Body of pancreas (tissue), 4 donors: ENCODE results near the gene SAMD8. TPM values are rescaled to one million over a fixed set of nuclear protein-coding genes. Genes with fewer than 3 reads are reported as not detected.

ENCODE experiments used
- ATAC-seq: fragments of 150-250 bp; one replicate; pipeline ENCODE4 v1.9.1; 2016
- DNase-seq, 4 donors: peaks; one replicate each; pipeline ENCODE4 v3.0.0-alpha.2; 2019
- H3K27ac ChIP-seq, 4 donors: fragments of 200-600 bp; sonication (generic); 1 replicate in 3 of 4; 2 replicates in 1 of 4; pipeline versions ENCODE4 v1.5.1 to v1.6.1; 2016 to 2019; ENCODE audit warnings: mild to moderate bottlenecking in 1 of 4, mixed read lengths in 1 of 4, moderate library complexity in 1 of 4
- H3K27me3 ChIP-seq, 2 donors: fragments of 200-600 bp; sonication (generic); one replicate each; pipeline ENCODE4 v1.6.0; 2016; ENCODE audit warnings: mild to moderate bottlenecking in 1 of 2
- H3K36me3 ChIP-seq, 2 donors: fragments of 200-600 bp; sonication (generic); replicated peaks in 1 of 2; 2 replicates each; pipeline ENCODE4 v1.5.1; 2016; ENCODE audit warnings: low read depth in 2 of 2; ENCODE audit not compliant: insufficient read depth in 1 of 2
- H3K4me1 ChIP-seq: fragments of 200-600 bp; sonication (generic); one replicate; pipeline ENCODE4 v1.6.0; 2016
- H3K4me3 ChIP-seq, 2 donors: fragments of 200-600 bp; sonication (generic); 1 replicate in 1 of 2; 2 replicates in 1 of 2; pipeline ENCODE4 v1.5.1; 2016 to 2019
- H3K9me3 ChIP-seq, 3 donors: fragments of 200-600 bp; sonication (generic); 1 replicate in 2 of 3; 2 replicates in 1 of 3; pipeline ENCODE4 v1.5.1; 2016
- POLR2A ChIP-seq, 3 donors: fragments of 450-650 bp; IDR thresholded peaks; one replicate each; pipeline ENCODE4 v1.6.1; 2016; ENCODE audit warnings: antibody characterized with exemption in 3 of 3, mild to moderate bottlenecking in 2 of 3
- WGBS, 2 donors: methylation state at CpG; one replicate each; pipeline ENCODE4 v1.1.5; 2017; 5-methylcytosine and 5-hydroxymethylcytosine counted together
- intact Hi-C: fragments of 100-400 bp; cut with DNase I; formaldehyde crosslinking; loops from one replicate; pipeline ENCODE4 v1.15.1; 2023
- total RNA-seq, 2 donors: library from RNA; depleted of rRNA; stranded (reverse); fragments of >200 nt; gene quantifications; one replicate each; pipeline ENCODE4 v1.1.0, GENCODE V29; 2016
- TF ChIP-seq, protein P1 (sequence below), 7 experiments: fragments of 450-650 bp in 4 of 7; fragments of 200-600 bp in 3 of 7; sonication (generic) in 3 of 7; IDR thresholded peaks; one replicate each; pipeline ENCODE4 v1.5.1; 2016 to 2019; ENCODE audit warnings: antibody characterized with exemption in 7 of 7

Gene SAMD8
- total RNA-seq, 2 donors from 2014 or later, result 16.1 to 18.5 TPM

DNA sequence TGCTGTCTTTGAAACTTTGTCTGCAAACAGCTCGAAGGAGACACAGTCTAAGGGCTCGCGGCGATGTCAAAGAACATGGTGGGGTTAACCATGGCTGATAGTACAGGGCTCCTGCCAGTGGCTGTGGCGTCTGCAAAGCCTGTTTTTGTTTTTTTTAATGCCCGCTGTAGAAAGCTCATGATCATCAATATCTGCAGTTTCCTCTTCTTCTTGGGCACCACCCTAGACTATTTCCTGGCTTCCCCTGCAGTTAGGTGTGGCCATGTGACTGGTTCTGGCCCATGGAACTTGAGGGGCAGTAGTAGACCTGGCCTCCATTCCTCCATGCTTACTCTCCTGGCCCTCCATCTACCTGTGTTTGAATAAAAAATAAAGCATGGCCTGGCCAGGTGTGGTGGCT lies 21.8 kb upstream of the SAMD8 start:
- Histone ChIP-seq H3K27ac (no peak overlapping the region), H3K4me3 (no peak overlapping the region), H3K9me3 (no peaks in the 10 kb centered on the region), H3K36me3 (no peaks in the 10 kb centered on the region), H3K4me1 (peaks cover 11% of the 10 kb centered on the region), H3K27me3 (no peaks in the 10 kb centered on the region)
- intact Hi-C loops, result loop anchor here (10.0 kb wide), 1 partner anchor 845 kb away; no protein-coding TSS in a partner anchor
- ATAC-seq (no peak), DNase-seq (no peak)
- TF ChIP-seq, protein P1, sequence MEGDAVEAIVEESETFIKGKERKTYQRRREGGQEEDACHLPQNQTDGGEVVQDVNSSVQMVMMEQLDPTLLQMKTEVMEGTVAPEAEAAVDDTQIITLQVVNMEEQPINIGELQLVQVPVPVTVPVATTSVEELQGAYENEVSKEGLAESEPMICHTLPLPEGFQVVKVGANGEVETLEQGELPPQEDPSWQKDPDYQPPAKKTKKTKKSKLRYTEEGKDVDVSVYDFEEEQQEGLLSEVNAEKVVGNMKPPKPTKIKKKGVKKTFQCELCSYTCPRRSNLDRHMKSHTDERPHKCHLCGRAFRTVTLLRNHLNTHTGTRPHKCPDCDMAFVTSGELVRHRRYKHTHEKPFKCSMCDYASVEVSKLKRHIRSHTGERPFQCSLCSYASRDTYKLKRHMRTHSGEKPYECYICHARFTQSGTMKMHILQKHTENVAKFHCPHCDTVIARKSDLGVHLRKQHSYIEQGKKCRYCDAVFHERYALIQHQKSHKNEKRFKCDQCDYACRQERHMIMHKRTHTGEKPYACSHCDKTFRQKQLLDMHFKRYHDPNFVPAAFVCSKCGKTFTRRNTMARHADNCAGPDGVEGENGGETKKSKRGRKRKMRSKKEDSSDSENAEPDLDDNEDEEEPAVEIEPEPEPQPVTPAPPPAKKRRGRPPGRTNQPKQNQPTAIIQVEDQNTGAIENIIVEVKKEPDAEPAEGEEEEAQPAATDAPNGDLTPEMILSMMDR (IDR thresholded peaks at IDR 0.05), result no peak
- no peak for TF ChIP-seq POLR2A (IDR thresholded peaks at IDR 0.05)
- WGBS, 2 donors, result 85 to 95% methylated on average over 6 of the region's 6 CpGs

DNA sequence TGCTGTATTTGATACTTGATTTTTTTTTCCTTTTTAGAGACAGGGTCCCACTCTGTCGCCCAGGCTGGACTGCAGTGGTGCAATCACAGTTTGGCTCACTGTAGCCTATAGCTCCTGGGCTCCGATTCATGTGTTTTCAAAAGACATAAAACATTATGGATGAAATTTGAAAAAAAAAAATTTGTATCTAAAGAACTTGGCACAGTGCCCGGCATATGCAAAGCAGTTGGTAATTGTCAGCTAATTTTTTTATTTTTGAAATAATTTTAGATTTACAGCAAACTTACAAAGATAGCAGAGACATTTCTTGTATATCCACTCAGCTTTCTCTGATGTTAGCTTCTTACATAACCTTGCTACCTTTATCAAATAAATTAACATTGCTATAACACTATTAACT lies 20.3 kb upstream of the SAMD8 start:
- intact Hi-C loops, result loop anchor here (10.0 kb wide), 1 partner anchor 846 kb away; no protein-coding TSS in a partner anchor
- DNase-seq, result no peak
- H3K4me1 ChIP-seq, result peaks cover 7% of the 10 kb centered on the region
- no peaks in the 10 kb centered on the region for H3K9me3 ChIP-seq
- 77 to 82% methylated on average over 3 of the region's 3 CpGs for WGBS, 2 donors
- TF ChIP-seq, protein P1 (IDR thresholded peaks at IDR 0.05), result no peak
- TF ChIP-seq POLR2A (IDR thresholded peaks at IDR 0.05), result no peak
- H3K4me3 ChIP-seq, result no peak overlapping the region
- no peak for ATAC-seq
- H3K27me3 ChIP-seq, result no peaks in the 10 kb centered on the region
- H3K36me3 ChIP-seq, result no peaks in the 10 kb centered on the region
- no peak overlapping the region for H3K27ac ChIP-seq

DNA sequence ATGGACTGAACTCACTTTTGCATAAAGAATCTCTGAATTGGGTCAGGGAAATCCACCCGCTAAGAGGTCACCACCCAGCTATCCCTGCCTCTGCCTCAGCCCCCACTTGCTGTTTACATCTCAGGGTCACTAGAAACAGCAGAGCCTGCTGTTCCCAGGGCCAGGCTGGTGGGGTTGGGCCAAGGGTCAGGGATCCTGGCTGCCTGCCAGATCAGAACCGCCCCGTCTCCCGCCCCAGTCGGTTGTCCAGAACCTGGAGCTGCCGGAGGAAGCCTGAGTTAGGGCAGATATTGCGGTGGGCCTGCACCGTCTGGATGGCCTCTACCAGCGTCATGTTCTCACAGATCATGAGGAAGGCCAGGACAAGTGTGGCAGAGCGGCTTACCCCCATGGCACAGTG lies 17.0 kb upstream of the SAMD8 start:
- WGBS, 2 donors, result 75 to 95% methylated on average over 4 to 10 of the region's 10 CpGs
- TF ChIP-seq, protein P1 (IDR thresholded peaks at IDR 0.05), result no peak
- no peak for TF ChIP-seq POLR2A (IDR thresholded peaks at IDR 0.05)
- Histone ChIP-seq H3K9me3 (no peaks in the 10 kb centered on the region), H3K36me3 (no peaks in the 10 kb centered on the region), H3K27ac (no peak overlapping the region), H3K4me3 (no peak overlapping the region), H3K4me1 (no peaks in the 10 kb centered on the region), H3K27me3 (no peaks in the 10 kb centered on the region)
- ATAC-seq, result no peak
- no peak for DNase-seq
- intact Hi-C loops, result loop anchor here (10.0 kb wide), 1 partner anchor 850 kb away; no protein-coding TSS in a partner anchor

DNA sequence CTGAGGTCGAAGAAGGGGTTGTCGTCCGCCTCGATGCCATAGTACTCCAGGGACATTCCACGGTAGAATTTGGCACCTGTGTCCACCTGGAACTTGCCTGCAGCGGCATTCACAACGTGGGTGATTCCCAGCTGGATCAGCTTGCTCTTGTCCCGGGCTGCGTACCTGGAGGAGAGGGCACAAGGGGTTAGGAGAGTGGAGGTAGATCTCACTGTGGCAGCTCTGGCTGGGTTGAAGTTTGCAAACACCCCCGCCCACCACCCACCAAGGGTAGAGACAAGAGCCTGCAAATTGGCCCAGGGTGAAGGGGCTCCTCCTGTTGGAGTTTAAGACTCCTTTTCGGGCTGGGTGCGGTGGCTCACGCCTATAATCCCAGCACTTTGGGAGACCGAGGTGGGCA lies 15.8 kb upstream of the SAMD8 start:
- 81 to 87% methylated on average over 11 to 14 of the region's 14 CpGs for WGBS, 2 donors
- Histone ChIP-seq H3K27me3 (no peaks in the 10 kb centered on the region), H3K4me3 (no peak overlapping the region), H3K4me1 (peaks cover 6% of the 10 kb centered on the region), H3K27ac (no peak overlapping the region), H3K9me3 (no peaks in the 10 kb centered on the region), H3K36me3 (no peaks in the 10 kb centered on the region)
- DNase-seq, result no peak
- no peak for TF ChIP-seq POLR2A (IDR thresholded peaks at IDR 0.05)
- TF ChIP-seq, protein P1 (IDR thresholded peaks at IDR 0.05), result no peak
- intact Hi-C loops, result loop anchor here (10.0 kb wide), 1 partner anchor 851 kb away; no protein-coding TSS in a partner anchor
- no peak for ATAC-seq

DNA sequence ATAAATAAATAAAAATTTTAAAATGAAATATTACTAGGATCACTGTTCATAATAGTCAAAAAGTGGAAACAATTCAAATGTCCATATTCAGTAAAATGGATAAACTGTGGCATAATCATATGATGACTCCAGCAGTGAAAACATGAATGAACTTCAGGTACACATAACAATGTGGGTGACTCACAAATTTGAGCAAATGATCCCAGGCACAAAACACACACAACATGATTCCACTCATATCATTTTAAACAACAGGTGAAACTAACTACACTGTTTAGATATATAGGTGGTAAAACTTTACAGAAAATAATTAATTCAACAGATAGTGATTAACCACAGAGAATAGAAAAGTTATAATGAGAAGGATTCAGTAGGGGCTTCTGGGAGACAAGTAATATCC lies 14.7 kb upstream of the SAMD8 start:
- TF ChIP-seq, protein P1 (IDR thresholded peaks at IDR 0.05), result no peak
- no peak for TF ChIP-seq POLR2A (IDR thresholded peaks at IDR 0.05)
- Histone ChIP-seq H3K27me3 (no peaks in the 10 kb centered on the region), H3K27ac (no peak overlapping the region), H3K4me3 (no peak overlapping the region), H3K9me3 (no peaks in the 10 kb centered on the region), H3K36me3 (no peaks in the 10 kb centered on the region), H3K4me1 (peaks cover 6% of the 10 kb centered on the region)
- intact Hi-C loops, result loop anchor here (10.0 kb wide), 1 partner anchor 852 kb away; no protein-coding TSS in a partner anchor
- ATAC-seq (no peak), DNase-seq (no peak)
